ENCODE data around the gene ZNF672. TPM values are rescaled to one million over a fixed set of nuclear protein-coding genes. Genes with fewer than 3 reads are reported as not detected.

The ZNF672 gene
- total and polyA plus RNA-seq, 2 of the 13 experiments (the other 11 are each of a cell fraction or from before 2014, with no cell fraction given) = 17.2 to 22.9 TPM

- TF ChIP-seq ZNF512 (CRISPR knock-in tag; IDR thresholded peaks at IDR 0.05) (no peak), ZBTB46 (CRISPR knock-in tag; IDR thresholded peaks at IDR 0.05; ENCODE audit: borderline replicate concordance) (no peak), RARG (CRISPR knock-in tag; IDR thresholded peaks at IDR 0.05; ENCODE audit: low read depth) (no peak), ZNF446 (CRISPR knock-in tag; IDR thresholded peaks at IDR 0.05) (no peak), ZNF207 (IDR thresholded peaks at IDR 0.05; ENCODE audit: borderline replicate concordance) (no peak), PAX8 (CRISPR knock-in tag; IDR thresholded peaks at IDR 0.05; ENCODE audit: borderline replicate concordance) (no peak), NFAT5 (CRISPR knock-in tag; IDR thresholded peaks at IDR 0.05) (no peak), ZNF318 (CRISPR knock-in tag; IDR thresholded peaks at IDR 0.05) (no peak)
- TF ChIP-seq, protein P1, sequence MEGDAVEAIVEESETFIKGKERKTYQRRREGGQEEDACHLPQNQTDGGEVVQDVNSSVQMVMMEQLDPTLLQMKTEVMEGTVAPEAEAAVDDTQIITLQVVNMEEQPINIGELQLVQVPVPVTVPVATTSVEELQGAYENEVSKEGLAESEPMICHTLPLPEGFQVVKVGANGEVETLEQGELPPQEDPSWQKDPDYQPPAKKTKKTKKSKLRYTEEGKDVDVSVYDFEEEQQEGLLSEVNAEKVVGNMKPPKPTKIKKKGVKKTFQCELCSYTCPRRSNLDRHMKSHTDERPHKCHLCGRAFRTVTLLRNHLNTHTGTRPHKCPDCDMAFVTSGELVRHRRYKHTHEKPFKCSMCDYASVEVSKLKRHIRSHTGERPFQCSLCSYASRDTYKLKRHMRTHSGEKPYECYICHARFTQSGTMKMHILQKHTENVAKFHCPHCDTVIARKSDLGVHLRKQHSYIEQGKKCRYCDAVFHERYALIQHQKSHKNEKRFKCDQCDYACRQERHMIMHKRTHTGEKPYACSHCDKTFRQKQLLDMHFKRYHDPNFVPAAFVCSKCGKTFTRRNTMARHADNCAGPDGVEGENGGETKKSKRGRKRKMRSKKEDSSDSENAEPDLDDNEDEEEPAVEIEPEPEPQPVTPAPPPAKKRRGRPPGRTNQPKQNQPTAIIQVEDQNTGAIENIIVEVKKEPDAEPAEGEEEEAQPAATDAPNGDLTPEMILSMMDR (CRISPR knock-in tag; IDR thresholded peaks at IDR 0.05) = no peak
Observed at GRCh38 chr1:248873993-248874533, 36.0 kb downstream of the ZNF672 start (continued).

Data from HepG2 (cell line).